ENCODE measurements around the gene C22orf23.

C22orf23 gene

DNA sequence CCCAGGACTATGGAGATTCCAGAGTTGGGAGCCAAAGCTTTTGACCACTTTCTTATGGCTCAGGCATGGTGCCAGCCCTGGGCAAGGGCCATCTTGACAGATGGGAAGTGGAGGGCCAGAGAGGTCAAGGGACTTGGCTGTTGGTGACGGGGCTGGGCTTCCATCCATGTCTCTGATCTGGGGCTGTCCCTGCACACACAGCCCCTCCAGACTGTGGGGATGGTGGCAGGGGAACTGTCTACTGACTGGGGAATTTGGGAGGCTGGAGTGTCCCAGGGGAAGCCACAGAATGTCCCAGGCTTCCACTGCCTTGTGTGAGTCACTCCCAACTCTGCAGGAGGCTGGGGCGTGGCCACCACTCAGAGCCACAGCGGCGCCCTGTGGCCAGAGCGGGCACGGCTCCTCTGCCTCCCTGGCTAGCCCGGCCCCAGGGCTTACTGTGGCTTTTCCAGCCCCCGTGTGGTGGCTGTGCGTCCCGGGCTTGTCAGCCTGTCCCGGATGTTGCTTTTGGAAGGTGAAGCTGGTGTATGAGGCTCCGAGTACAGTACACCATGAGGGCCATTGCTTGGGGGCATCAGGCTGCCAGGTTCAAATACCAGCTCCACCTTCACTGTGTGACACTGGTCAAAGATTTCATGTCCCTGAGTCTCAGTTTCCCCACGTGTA, 19.6 kb downstream of the C22orf23 start (continued):
- TF ChIP-seq PRDM10 (tag by site-specific recombination; IDR thresholded peaks at IDR 0.05) (peak; percentile 63), ZNF555 (tag by site-specific recombination; conservative IDR thresholded peaks at IDR 0.05) (no peak), ZNF2 (tag by site-specific recombination; IDR thresholded peaks at IDR 0.05) (peak; percentile 98), GLI4 (tag by site-specific recombination; IDR thresholded peaks at IDR 0.05) (no peak), ZNF548 (tag by site-specific recombination; IDR thresholded peaks at IDR 0.05) (no peak), ZNF223 (tag by site-specific recombination; IDR thresholded peaks at IDR 0.05) (no peak), ZNF521 (tag by site-specific recombination; IDR thresholded peaks at IDR 0.05) (no peak), ZNF660 (tag by site-specific recombination; IDR thresholded peaks at IDR 0.05) (no peak; the same call in 1 of the 2 replicates), ELK4 (IDR thresholded peaks at IDR 0.05; ENCODE audit: borderline replicate concordance, low read depth, low read length) (no peak), ZFHX2 (tag by site-specific recombination; conservative IDR thresholded peaks at IDR 0.05) (no peak), ZNF157 (tag by site-specific recombination; IDR thresholded peaks at IDR 0.05) (no peak), ZNF416 (tag by site-specific recombination; IDR thresholded peaks at IDR 0.05) (no peak), SALL2 (tag by site-specific recombination; IDR thresholded peaks at IDR 0.05; ENCODE audit: borderline replicate concordance) (no peak), ZFP3 (tag by site-specific recombination; IDR thresholded peaks at IDR 0.05; ENCODE audit: low read depth) (no peak), ZNF274 (IDR thresholded peaks at IDR 0.05; ENCODE audit: low read length) (no peak), ZNF274 (tag by site-specific recombination; IDR thresholded peaks at IDR 0.05; ENCODE audit: borderline replicate concordance) (no peak), ZNF596 (tag by site-specific recombination; IDR thresholded peaks at IDR 0.05) (no peak), OSR2 (tag by site-specific recombination; IDR thresholded peaks at IDR 0.05) (peak; percentile 14; the same call in 1 of the 2 replicates), ZNF777 (tag by site-specific recombination; IDR thresholded peaks at IDR 0.05; ENCODE audit: borderline replicate concordance) (no peak), ZNF37A (tag by site-specific recombination; IDR thresholded peaks at IDR 0.05) (no peak), GLI2 (tag by site-specific recombination; IDR thresholded peaks at IDR 0.05; ENCODE audit: borderline replicate concordance, low read depth) (no peak), ZSCAN16 (tag by site-specific recombination; IDR thresholded peaks at IDR 0.05) (no peak), ZNF184 (tag by site-specific recombination; IDR thresholded peaks at IDR 0.05) (peak; percentile 75; the same call in 1 of the 2 replicates), ZNF112 (tag by site-specific recombination; IDR thresholded peaks at IDR 0.05) (no peak), HOXD13 (CRISPR knock-in tag; IDR thresholded peaks at IDR 0.05; ENCODE audit: borderline replicate concordance) (no peak)
- TF ChIP-seq, protein P1, sequence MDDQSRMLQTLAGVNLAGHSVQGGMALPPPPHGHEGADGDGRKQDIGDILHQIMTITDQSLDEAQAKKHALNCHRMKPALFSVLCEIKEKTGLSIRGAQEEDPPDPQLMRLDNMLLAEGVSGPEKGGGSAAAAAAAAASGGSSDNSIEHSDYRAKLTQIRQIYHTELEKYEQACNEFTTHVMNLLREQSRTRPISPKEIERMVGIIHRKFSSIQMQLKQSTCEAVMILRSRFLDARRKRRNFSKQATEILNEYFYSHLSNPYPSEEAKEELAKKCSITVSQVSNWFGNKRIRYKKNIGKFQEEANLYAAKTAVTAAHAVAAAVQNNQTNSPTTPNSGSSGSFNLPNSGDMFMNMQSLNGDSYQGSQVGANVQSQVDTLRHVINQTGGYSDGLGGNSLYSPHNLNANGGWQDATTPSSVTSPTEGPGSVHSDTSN (CRISPR knock-in tag; IDR thresholded peaks at IDR 0.05) = 0 out of 2 replicates have a peak, but pooled peaks have one; percentile 56
- TF ChIP-seq, protein P2, sequence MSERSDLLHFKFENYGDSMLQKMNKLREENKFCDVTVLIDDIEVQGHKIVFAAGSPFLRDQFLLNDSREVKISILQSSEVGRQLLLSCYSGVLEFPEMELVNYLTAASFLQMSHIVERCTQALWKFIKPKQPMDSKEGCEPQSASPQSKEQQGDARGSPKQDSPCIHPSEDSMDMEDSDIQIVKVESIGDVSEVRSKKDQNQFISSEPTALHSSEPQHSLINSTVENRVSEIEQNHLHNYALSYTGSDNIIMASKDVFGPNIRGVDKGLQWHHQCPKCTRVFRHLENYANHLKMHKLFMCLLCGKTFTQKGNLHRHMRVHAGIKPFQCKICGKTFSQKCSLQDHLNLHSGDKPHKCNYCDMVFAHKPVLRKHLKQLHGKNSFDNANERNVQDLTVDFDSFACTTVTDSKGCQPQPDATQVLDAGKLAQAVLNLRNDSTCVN (tag by site-specific recombination; optimal IDR thresholded peaks at IDR 0.05) = no peak
- TF ChIP-seq, protein P3, sequence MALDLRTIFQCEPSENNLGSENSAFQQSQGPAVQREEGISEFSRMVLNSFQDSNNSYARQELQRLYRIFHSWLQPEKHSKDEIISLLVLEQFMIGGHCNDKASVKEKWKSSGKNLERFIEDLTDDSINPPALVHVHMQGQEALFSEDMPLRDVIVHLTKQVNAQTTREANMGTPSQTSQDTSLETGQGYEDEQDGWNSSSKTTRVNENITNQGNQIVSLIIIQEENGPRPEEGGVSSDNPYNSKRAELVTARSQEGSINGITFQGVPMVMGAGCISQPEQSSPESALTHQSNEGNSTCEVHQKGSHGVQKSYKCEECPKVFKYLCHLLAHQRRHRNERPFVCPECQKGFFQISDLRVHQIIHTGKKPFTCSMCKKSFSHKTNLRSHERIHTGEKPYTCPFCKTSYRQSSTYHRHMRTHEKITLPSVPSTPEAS (tag by site-specific recombination; IDR thresholded peaks at IDR 0.05) = 0 out of 2 replicates have a peak, but pooled peaks have one; percentile 12
- TF ChIP-seq, protein P4, sequence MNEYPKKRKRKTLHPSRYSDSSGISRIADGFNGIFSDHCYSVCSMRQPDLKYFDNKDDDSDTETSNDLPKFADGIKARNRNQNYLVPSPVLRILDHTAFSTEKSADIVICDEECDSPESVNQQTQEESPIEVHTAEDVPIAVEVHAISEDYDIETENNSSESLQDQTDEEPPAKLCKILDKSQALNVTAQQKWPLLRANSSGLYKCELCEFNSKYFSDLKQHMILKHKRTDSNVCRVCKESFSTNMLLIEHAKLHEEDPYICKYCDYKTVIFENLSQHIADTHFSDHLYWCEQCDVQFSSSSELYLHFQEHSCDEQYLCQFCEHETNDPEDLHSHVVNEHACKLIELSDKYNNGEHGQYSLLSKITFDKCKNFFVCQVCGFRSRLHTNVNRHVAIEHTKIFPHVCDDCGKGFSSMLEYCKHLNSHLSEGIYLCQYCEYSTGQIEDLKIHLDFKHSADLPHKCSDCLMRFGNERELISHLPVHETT (tag by site-specific recombination; IDR thresholded peaks at IDR 0.05) = 0 out of 2 replicates have a peak, but pooled peaks have one; percentile 50
- TF ChIP-seq, protein P5, sequence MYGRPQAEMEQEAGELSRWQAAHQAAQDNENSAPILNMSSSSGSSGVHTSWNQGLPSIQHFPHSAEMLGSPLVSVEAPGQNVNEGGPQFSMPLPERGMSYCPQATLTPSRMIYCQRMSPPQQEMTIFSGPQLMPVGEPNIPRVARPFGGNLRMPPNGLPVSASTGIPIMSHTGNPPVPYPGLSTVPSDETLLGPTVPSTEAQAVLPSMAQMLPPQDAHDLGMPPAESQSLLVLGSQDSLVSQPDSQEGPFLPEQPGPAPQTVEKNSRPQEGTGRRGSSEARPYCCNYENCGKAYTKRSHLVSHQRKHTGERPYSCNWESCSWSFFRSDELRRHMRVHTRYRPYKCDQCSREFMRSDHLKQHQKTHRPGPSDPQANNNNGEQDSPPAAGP (tag by site-specific recombination; IDR thresholded peaks at IDR 0.05) = peak; percentile 93
